ENCODE data around the gene LRRC28.

- TF ChIP-seq CTCF (IDR thresholded peaks at IDR 0.05) (no peak), EZH2 (IDR thresholded peaks at IDR 0.05; ENCODE audit: borderline replicate concordance, insufficient read depth, low read depth, low read length, poor library complexity, severe bottlenecking) (no peak)
Measured at GRCh38 chr15:99387421-99388168, 136.3 kb downstream of the LRRC28 start.
